ENCODE results near the gene STARD3NL.
"Not testable (repeated sequence)": the region's sequence is repeated elsewhere in the genome, so short reads cannot be mapped to it uniquely, and the experiment has no call there.

Gene STARD3NL

DNA sequence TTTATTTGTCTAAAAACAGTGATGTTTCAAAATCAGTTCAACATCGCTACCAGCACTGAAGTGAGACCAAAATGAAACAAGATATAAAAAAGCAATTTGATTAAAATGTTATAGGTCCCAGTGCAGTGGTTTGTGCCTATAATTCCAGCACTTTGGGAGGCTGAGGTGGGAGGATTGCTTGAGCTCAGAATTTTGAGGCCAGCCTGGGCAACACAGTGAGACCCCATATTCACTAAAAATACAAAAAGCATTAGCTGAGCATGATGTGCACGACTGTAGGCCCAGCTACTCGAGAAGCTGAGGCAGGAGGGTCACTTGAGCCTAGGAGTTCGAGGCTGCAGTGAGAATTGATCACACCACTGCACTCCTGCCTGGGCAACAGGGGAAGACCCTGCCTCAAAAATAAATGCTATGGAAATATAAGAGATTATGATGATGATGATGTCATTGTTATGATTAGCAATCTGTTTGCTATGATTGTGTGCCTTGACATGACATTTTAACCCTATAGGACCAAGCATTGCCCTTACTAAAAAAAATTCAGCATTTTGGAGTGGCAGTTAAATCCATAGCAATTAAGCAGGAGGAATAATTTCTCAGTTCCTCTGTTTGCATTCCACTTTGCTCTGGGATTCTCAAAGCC, 91.8 kb downstream of the STARD3NL start:
- DNase-seq: not testable (repeated sequence)

GRCh38 chr7:38270405-38270804, 92.4 kb downstream of the STARD3NL start:
- DNase-seq: not testable (repeated sequence)

DNA sequence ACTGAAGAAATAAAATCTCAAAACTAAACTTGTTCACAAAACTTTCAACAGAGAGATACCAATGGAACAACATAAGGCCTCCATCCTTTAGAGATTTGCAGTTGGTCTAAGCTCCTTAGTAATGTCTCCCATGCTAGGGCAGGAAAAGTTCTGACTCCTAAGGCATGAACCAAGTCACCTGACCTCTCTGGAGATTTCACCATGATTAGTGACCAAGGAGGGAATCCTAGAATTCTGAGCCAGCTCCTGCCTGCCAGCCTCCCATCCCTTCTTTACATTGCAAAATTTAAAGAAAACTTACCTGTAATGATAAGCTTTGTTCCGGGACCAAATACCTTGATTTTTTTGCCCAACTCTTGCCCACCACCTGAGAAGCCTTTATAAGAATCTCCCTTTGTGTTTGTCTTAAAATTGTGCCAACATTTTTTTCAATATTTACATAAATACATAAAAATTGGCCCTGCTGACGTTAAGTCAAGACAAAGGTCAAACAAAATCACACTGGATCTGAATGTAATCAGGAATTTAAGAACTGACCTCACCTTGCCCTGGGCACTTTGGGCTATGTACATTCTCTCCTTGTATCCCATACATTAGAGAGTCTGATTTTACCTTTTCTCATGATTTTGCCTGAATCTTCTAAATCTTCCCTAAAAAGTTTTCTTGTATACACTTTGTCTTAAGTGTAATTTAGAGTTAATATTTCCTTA, 95.4 kb downstream of the STARD3NL start, which contains the start of gene TARP:
TSS of gene TARP (minus strand) at position 351 of the 710 bp plus-strand sequence.
- no peak for DNase-seq

GRCh38 chr7:38274486-38274885, 96.4 kb downstream of the STARD3NL start:
- no peak for DNase-seq

DNA sequence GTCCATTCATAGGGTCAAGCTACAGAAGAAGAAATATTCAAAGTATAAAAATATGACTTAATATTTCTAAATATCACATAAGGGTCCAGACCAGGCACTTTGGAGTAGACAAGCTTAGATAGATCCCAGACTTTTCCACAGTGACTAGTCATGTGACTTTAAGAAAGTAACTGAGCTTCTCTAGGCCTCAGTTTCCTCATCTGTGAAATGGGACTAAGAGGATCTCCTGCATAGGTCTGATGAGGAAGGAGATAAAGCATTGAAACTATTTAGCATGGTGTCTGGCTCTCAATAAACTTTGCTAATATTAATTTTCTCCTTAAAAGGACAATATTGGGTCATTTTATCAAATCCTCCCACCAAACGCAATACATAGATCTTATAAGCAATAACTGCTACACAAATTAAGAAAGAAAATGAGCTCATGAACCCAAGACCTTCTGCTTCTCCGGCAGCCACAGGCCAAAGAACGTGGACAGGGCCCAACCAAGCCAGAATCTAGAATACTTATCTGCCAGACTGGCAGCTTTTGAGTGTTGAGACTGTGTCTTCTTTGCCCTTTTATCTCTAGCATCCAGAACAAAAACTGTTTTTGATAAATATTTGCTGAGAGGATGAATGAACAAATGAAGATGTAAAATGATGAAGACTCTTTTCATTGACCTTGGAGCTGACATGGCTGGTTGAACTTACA, 97.0 kb downstream of the STARD3NL start:
- DNase-seq: no peak

- peak; percentile 67 to 80 for DNase-seq
These were observed 98.2 kb downstream of the STARD3NL start for GRCh38 chr7:38276096-38276877.

GRCh38 chr7:38280000-38280399, 102.0 kb downstream of the STARD3NL start:
- no peak for DNase-seq
